Measurements from ENCODE around the gene OR6V1.

Gene OR6V1

GRCh38 chr7:143052041-143052440, at the start of gene OR6V1:
Gene OR6V1 (plus strand): TSS chr7:143052341. CDS start chr7:143052341, 0 bp downstream.
- no peaks in the 10 kb centered on the region for H3K4me1 Mint-ChIP-seq
- H3K27me3 Mint-ChIP-seq, result peaks cover 40% of the 10 kb centered on the region
- H3K9me3 Mint-ChIP-seq, result no peaks in the 10 kb centered on the region
- no peak within 1 kb of the TSS for H3K27ac Mint-ChIP-seq (ENCODE audit: low read depth)
- ATAC-seq (replicated peaks; ENCODE audit: extremely low read depth, poor library complexity, severe bottlenecking) (no peak), DNase-seq (ENCODE audit: low spot score in 2 of 2) (no peak)
- H3K4me3 Mint-ChIP-seq, result no peak within 1 kb of the TSS
- H3K36me3 Mint-ChIP-seq (ENCODE audit: insufficient read depth), result no peaks in the 10 kb centered on the region

- Mint-ChIP-seq H3K36me3 (ENCODE audit: insufficient read depth) (peaks cover 1% of the 10 kb centered on the region), H3K27ac (ENCODE audit: low read depth) (peak overlapping the region; percentile 24), H3K27me3 (peaks cover 5% of the 10 kb centered on the region), H3K4me1 (peaks cover 12% of the 10 kb centered on the region), H3K4me3 (peak overlapping the region; percentile 70), H3K9me3 (no peaks in the 10 kb centered on the region)
- ATAC-seq (replicated peaks; ENCODE audit: extremely low read depth, poor library complexity, severe bottlenecking) (no peak), DNase-seq (ENCODE audit: low spot score in 2 of 2) (no peak)
Measured at GRCh38 chr7:143002898-143003297, 49.2 kb upstream of the OR6V1 start.

GRCh38 chr7:143003393-143004051, 48.6 kb upstream of the OR6V1 start:
- peaks cover 1% of the 10 kb centered on the region for H3K36me3 Mint-ChIP-seq (ENCODE audit: insufficient read depth)
- H3K27me3 Mint-ChIP-seq, result peaks cover 9% of the 10 kb centered on the region
- peak overlapping the region; percentile 70 for H3K4me3 Mint-ChIP-seq
- H3K4me1 Mint-ChIP-seq, result peaks cover 14% of the 10 kb centered on the region
- H3K27ac Mint-ChIP-seq (ENCODE audit: low read depth), result peak overlapping the region; percentile 24
- no peaks in the 10 kb centered on the region for H3K9me3 Mint-ChIP-seq
- DNase-seq (ENCODE audit: low spot score in 2 of 2) (peak in 1 of 2 donors; percentile 26), ATAC-seq (replicated peaks; ENCODE audit: extremely low read depth, poor library complexity, severe bottlenecking) (peak; percentile 66)

DNA sequence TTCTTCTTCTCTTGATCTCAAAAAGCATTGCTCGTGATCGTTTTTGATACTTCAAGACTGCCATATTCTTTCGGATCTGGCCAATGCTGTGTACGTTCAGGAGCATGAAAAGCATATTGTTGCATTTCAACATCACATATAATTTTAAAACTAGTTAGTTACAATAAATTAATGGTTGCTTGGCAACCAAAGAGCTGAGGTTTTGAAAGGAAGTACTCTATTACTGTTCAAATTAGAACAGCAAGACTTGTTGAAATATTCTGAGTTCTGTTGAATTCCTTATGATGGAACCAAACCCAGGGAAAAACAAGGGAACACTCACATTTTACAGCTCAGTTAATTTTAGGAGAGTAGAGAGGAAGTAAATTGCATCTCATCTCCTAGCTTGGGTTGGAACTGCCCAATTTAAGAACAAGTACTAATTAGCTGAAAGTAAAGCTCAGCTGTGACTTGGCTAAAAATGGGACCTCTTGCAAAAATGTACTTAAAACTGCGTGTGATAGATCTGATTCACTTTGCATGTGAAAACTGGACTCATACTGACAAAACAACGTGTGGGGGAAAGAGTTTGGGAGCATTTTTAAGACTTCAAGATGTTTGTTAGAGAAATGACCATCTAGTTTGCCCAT, 46.4 kb upstream of the OR6V1 start:
- DNase-seq (ENCODE audit: low spot score in 2 of 2) (no peak), ATAC-seq (replicated peaks; ENCODE audit: extremely low read depth, poor library complexity, severe bottlenecking) (no peak)
- H3K4me1 Mint-ChIP-seq, result peaks cover 14% of the 10 kb centered on the region
- H3K4me3 Mint-ChIP-seq, result no peak overlapping the region
- peaks cover 9% of the 10 kb centered on the region for H3K27me3 Mint-ChIP-seq
- no peak overlapping the region for H3K27ac Mint-ChIP-seq (ENCODE audit: low read depth)
- no peaks in the 10 kb centered on the region for H3K9me3 Mint-ChIP-seq
- peaks cover 1% of the 10 kb centered on the region for H3K36me3 Mint-ChIP-seq (ENCODE audit: insufficient read depth)

- no peak overlapping the region for H3K27ac Mint-ChIP-seq (ENCODE audit: low read depth)
- H3K36me3 Mint-ChIP-seq (ENCODE audit: insufficient read depth), result peaks cover 1% of the 10 kb centered on the region
- H3K4me1 Mint-ChIP-seq, result peaks cover 10% of the 10 kb centered on the region
- H3K27me3 Mint-ChIP-seq, result peaks cover 22% of the 10 kb centered on the region
- no peak overlapping the region for H3K4me3 Mint-ChIP-seq
- no peaks in the 10 kb centered on the region for H3K9me3 Mint-ChIP-seq
- ATAC-seq (replicated peaks; ENCODE audit: extremely low read depth, poor library complexity, severe bottlenecking) (peak; percentile 84), DNase-seq (ENCODE audit: low spot score in 2 of 2) (peak; percentile 74 to 82)
Measured at GRCh38 chr7:143008007-143008901, 43.9 kb upstream of the OR6V1 start.

GRCh38 chr7:143012001-143012400, 40.1 kb upstream of the OR6V1 start:
- ATAC-seq (replicated peaks; ENCODE audit: extremely low read depth, poor library complexity, severe bottlenecking), result no peak
- no peak for DNase-seq (ENCODE audit: low spot score in 2 of 2)
- Mint-ChIP-seq H3K4me3 (no peak overlapping the region), H3K27me3 (peaks cover 59% of the 10 kb centered on the region), H3K36me3 (ENCODE audit: insufficient read depth) (peaks cover 1% of the 10 kb centered on the region), H3K9me3 (no peaks in the 10 kb centered on the region), H3K27ac (ENCODE audit: low read depth) (no peak overlapping the region), H3K4me1 (peaks cover 5% of the 10 kb centered on the region)

GRCh38 chr7:143012409-143012808, 39.7 kb upstream of the OR6V1 start:
- Mint-ChIP-seq H3K4me3 (no peak overlapping the region), H3K9me3 (no peaks in the 10 kb centered on the region), H3K27me3 (peaks cover 63% of the 10 kb centered on the region), H3K27ac (ENCODE audit: low read depth) (no peak overlapping the region), H3K36me3 (ENCODE audit: insufficient read depth) (peaks cover 1% of the 10 kb centered on the region), H3K4me1 (peaks cover 5% of the 10 kb centered on the region)
- no peak for ATAC-seq (replicated peaks; ENCODE audit: extremely low read depth, poor library complexity, severe bottlenecking)
- no peak for DNase-seq (ENCODE audit: low spot score in 2 of 2)

GRCh38 chr7:143013473-143013872, 38.7 kb upstream of the OR6V1 start:
- no peak for DNase-seq (ENCODE audit: low spot score in 2 of 2)
- H3K4me1 Mint-ChIP-seq, result no peaks in the 10 kb centered on the region
- no peak for ATAC-seq (replicated peaks; ENCODE audit: extremely low read depth, poor library complexity, severe bottlenecking)
- H3K4me3 Mint-ChIP-seq, result no peak overlapping the region
- H3K27ac Mint-ChIP-seq (ENCODE audit: low read depth), result no peak overlapping the region
- no peaks in the 10 kb centered on the region for H3K9me3 Mint-ChIP-seq
- no peaks in the 10 kb centered on the region for H3K36me3 Mint-ChIP-seq (ENCODE audit: insufficient read depth)
- peaks cover 56% of the 10 kb centered on the region for H3K27me3 Mint-ChIP-seq

DNA sequence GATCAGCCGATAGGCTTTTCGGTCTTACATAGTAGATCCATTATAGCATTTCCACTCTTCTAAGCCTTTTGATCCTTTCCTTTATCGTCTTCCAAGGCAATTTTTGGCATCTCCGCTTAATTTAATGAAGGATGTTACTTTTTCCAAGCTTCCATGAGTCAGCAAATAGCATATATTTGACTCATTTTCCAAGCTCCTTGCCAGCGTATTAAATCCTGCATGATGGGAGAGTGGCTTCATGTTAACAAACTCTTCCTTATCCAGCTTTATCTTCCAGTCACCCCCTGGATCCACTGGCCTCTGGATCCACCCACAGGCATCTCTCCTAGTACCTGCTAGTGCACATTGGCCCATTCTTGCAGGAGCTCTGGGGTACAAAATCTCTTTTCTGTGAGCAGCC, 38.2 kb upstream of the OR6V1 start:
- H3K4me3 Mint-ChIP-seq, result no peak overlapping the region
- no peaks in the 10 kb centered on the region for H3K9me3 Mint-ChIP-seq
- H3K36me3 Mint-ChIP-seq (ENCODE audit: insufficient read depth), result no peaks in the 10 kb centered on the region
- no peaks in the 10 kb centered on the region for H3K4me1 Mint-ChIP-seq
- ATAC-seq (replicated peaks; ENCODE audit: extremely low read depth, poor library complexity, severe bottlenecking) (no peak), DNase-seq (ENCODE audit: low spot score in 2 of 2) (no peak)
- H3K27me3 Mint-ChIP-seq, result peaks cover 58% of the 10 kb centered on the region
- H3K27ac Mint-ChIP-seq (ENCODE audit: low read depth), result no peak overlapping the region

- Mint-ChIP-seq H3K27me3 (peaks cover 66% of the 10 kb centered on the region), H3K9me3 (no peaks in the 10 kb centered on the region), H3K27ac (ENCODE audit: low read depth) (no peak overlapping the region), H3K36me3 (ENCODE audit: insufficient read depth) (no peaks in the 10 kb centered on the region), H3K4me1 (no peaks in the 10 kb centered on the region), H3K4me3 (no peak overlapping the region)
- ATAC-seq (replicated peaks; ENCODE audit: extremely low read depth, poor library complexity, severe bottlenecking) (no peak), DNase-seq (ENCODE audit: low spot score in 2 of 2) (no peak)
Measured at GRCh38 chr7:143015084-143015483, 37.1 kb upstream of the OR6V1 start.

DNA sequence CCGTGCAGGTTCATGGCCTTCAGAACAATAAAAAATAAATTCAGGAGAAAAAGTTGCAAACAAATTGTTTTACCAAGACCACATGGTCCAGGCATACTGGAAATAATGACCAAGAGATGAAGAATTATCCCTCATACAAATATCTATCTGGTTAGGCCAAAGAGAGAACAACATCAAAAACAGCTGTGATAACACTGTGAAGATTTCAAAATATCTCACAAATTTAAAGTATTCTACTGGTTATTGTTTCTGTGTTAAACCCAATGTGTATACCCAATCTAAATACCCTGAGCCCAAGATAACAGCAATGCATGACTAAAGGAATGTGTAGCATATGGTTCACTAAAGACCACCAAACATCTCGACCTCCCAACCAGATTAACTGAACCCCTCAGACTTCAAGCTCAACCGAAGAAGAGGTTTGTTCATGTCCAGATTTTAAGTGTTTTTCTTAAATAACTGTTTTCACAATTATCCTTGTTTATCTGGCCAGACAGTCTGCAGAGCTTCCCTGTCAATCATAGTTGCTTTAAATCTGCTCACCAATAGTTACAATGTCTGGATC, 36.1 kb upstream of the OR6V1 start:
- H3K27me3 Mint-ChIP-seq, result peaks cover 66% of the 10 kb centered on the region
- no peak overlapping the region for H3K27ac Mint-ChIP-seq (ENCODE audit: low read depth)
- no peaks in the 10 kb centered on the region for H3K9me3 Mint-ChIP-seq
- H3K4me1 Mint-ChIP-seq, result no peaks in the 10 kb centered on the region
- H3K36me3 Mint-ChIP-seq (ENCODE audit: insufficient read depth), result no peaks in the 10 kb centered on the region
- H3K4me3 Mint-ChIP-seq, result no peak overlapping the region
- ATAC-seq (replicated peaks; ENCODE audit: extremely low read depth, poor library complexity, severe bottlenecking), result no peak
- DNase-seq (ENCODE audit: low spot score in 2 of 2), result no peak

- Mint-ChIP-seq H3K36me3 (ENCODE audit: insufficient read depth) (no peaks in the 10 kb centered on the region), H3K9me3 (no peaks in the 10 kb centered on the region), H3K4me3 (no peak overlapping the region), H3K27ac (ENCODE audit: low read depth) (no peak overlapping the region), H3K27me3 (peaks cover 66% of the 10 kb centered on the region), H3K4me1 (no peaks in the 10 kb centered on the region)
- DNase-seq (ENCODE audit: low spot score in 2 of 2), result no peak
- ATAC-seq (replicated peaks; ENCODE audit: extremely low read depth, poor library complexity, severe bottlenecking), result no peak
Measured at GRCh38 chr7:143016996-143017395, 35.1 kb upstream of the OR6V1 start.

Data from central memory CD8-positive, alpha-beta T cell (primary cell).